Transverse colon (tissue), 4 donors: Measurements from ENCODE around the gene PPP1R13B.
A peak's percentile ranks its signal among the peaks of the same experiment; 100 is the strongest.

Experiments used
- CTCF ChIP-seq, 5 experiments: fragments of 200-600 bp in 3 of 5; fragments of 450-650 bp in 2 of 5; sonication (generic) in 3 of 5; IDR thresholded peaks; 1 replicate in 2 of 5; 2 replicates in 3 of 5; pipeline ENCODE4 v1.5.1; 2016 to 2017; ENCODE audit warnings: antibody characterized with exemption in 5 of 5, inconsistent platforms in 3 of 5, mild to moderate bottlenecking in 2 of 5, moderate library complexity in 1 of 5
- EP300 ChIP-seq: sonication (generic); formaldehyde crosslinking; IDR thresholded peaks from one replicate; pipeline ENCODE4 v1.6.1; 2017; ENCODE audit warnings: antibody characterized with exemption, low read depth
- POLR2A ChIP-seq: fragments of 450-650 bp; IDR thresholded peaks from one replicate; pipeline ENCODE4 v1.6.1; 2016; ENCODE audit warnings: antibody characterized with exemption, mild to moderate bottlenecking, moderate library complexity
- POLR2AphosphoS5 ChIP-seq, 3 donors: sonication (generic); formaldehyde crosslinking; IDR thresholded peaks; one replicate each; pipeline ENCODE4 v1.6.1; 2016; ENCODE audit warnings: antibody characterized with exemption in 3 of 3

- TF ChIP-seq CTCF (IDR thresholded peaks at IDR 0.05): no peak
- peak; percentile 37 for TF ChIP-seq POLR2A
- peak in 2 of 3 donors; percentile 19 to 37 for TF ChIP-seq POLR2AphosphoS5 (IDR thresholded peaks at IDR 0.05)
- no peak for TF ChIP-seq EP300
Observed at GRCh38 chr14:103693515-103693914, 153.9 kb downstream of the PPP1R13B start.
